Duodenal mucosa (tissue), 2 donors: ENCODE results near the gene ARL5A.

Experiments used
- H3K27ac ChIP-seq: one replicate; pipeline ENCODE4 v1.7.0; 2013; ENCODE audit warnings: low read depth, low read length
- H3K27me3 ChIP-seq, 2 donors: one replicate each; pipeline ENCODE4 v1.7.0; 2013; ENCODE audit warnings: low read length in 2 of 2, control low read depth in 1 of 2; ENCODE audit not compliant: insufficient read depth in 2 of 2, control insufficient read depth in 1 of 2
- H3K36me3 ChIP-seq, 2 donors: one replicate each; pipeline ENCODE4 v1.7.0; 2013; ENCODE audit warnings: low read length in 2 of 2, control low read depth in 1 of 2; ENCODE audit not compliant: insufficient read depth in 2 of 2, control insufficient read depth in 1 of 2
- H3K4me1 ChIP-seq, 2 donors: one replicate each; pipeline ENCODE4 v1.7.0; 2013; ENCODE audit warnings: low read length in 2 of 2, control low read depth in 1 of 2; ENCODE audit not compliant: insufficient read depth in 2 of 2, control insufficient read depth in 1 of 2
- H3K4me3 ChIP-seq, 2 donors: one replicate each; pipeline ENCODE4 v1.7.0; 2013; ENCODE audit warnings: low read length in 2 of 2, low read depth in 1 of 2
- H3K9ac ChIP-seq, 2 donors: one replicate each; pipeline ENCODE4 v1.7.0; 2013; ENCODE audit warnings: low read length in 2 of 2, low read depth in 1 of 2
- H3K9me3 ChIP-seq, 2 donors: one replicate each; pipeline ENCODE4 v1.7.0; 2013; ENCODE audit warnings: low read length in 2 of 2, control low read depth in 1 of 2; ENCODE audit not compliant: control insufficient read depth in 1 of 2

ARL5A gene

GRCh38 chr2:151853070-151853758 is 25.0 kb upstream of the ARL5A start:
- Histone ChIP-seq H3K4me3 (no peak overlapping the region), H3K4me1 (no peaks in the 10 kb centered on the region), H3K27ac (no peak overlapping the region), H3K36me3 (no peaks in the 10 kb centered on the region), H3K9me3 (no peaks in the 10 kb centered on the region), H3K27me3 (no peaks in the 10 kb centered on the region), H3K9ac (no peak overlapping the region)

DNA sequence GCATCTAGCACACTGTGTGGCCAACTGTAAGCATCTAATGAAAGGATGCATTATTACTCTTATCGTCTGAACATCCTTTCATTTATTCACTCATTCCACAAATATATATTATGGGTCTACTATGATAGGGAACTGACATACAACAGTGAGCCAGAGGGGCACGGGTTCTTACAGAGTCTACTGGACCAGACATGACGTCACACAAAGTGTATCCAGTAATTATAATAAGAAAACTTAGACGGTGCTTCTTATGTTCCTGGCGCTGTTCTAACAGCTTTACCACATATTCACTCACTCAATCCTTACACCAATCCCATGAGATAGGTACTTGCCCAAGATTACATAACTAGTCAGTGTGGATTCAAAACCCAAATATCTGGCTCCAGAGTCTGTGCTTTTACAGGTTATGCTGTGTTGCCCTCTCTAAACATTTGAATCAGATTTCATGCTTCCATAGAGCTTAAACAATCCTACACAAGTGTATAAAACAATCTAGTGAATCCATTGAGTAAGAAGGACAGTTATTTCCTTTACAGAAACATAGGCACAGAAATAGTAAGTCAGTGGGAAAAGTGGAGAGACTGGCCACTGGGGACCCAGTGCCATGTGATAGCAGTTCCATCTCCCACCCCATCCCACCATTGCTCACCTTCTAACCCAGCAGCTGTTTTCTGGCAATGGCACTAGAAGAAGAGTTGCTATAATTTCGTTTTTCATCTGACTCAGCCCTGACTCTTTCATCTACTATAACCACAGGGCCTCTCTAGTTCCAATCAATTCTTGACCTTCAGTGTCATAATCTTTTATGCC is 24.2 kb upstream of the ARL5A start:
- no peaks in the 10 kb centered on the region for H3K9me3 ChIP-seq
- H3K4me1 ChIP-seq = no peaks in the 10 kb centered on the region
- no peaks in the 10 kb centered on the region for H3K36me3 ChIP-seq
- no peak overlapping the region for H3K4me3 ChIP-seq
- no peak overlapping the region for H3K27ac ChIP-seq
- no peaks in the 10 kb centered on the region for H3K27me3 ChIP-seq
- H3K9ac ChIP-seq = no peak overlapping the region

GRCh38 chr2:151851761-151852160 is 23.5 kb upstream of the ARL5A start:
- H3K9ac ChIP-seq = no peak overlapping the region
- H3K27ac ChIP-seq = no peak overlapping the region
- no peaks in the 10 kb centered on the region for H3K9me3 ChIP-seq
- no peaks in the 10 kb centered on the region for H3K4me1 ChIP-seq
- H3K4me3 ChIP-seq = no peak overlapping the region
- no peaks in the 10 kb centered on the region for H3K36me3 ChIP-seq
- H3K27me3 ChIP-seq = no peaks in the 10 kb centered on the region

DNA sequence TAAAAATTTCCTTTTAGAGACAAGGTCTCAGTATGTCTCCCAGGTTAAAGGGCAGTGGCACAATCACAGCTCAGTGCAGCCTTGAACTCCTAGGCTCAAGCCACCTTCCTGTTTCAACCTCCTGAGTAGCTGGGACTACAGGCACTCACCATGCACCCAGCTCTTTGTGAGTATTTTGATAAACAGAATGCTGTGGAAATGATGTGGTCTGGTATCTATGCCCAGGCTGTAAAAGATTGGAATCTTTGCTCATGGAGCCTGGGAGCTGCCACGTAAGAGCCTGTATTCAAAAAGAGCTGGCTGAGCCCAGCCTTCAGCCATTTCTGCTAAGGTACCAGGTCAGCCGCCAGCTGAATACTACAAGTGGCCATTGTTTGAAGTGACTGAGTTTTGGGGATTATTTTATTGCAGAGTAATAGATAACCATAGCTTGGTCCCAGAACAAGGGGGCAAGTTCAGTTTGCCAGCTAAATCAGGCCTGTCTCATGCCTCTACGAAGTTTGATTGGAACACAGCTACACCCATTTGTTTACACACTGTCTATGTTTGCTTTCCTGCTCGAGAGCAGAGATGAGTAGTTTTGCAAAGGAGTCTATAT is 21.3 kb upstream of the ARL5A start:
- Histone ChIP-seq H3K9ac (no peak overlapping the region), H3K9me3 (no peaks in the 10 kb centered on the region), H3K4me3 (no peak overlapping the region), H3K27me3 (no peaks in the 10 kb centered on the region), H3K36me3 (no peaks in the 10 kb centered on the region), H3K27ac (no peak overlapping the region), H3K4me1 (no peaks in the 10 kb centered on the region)

DNA sequence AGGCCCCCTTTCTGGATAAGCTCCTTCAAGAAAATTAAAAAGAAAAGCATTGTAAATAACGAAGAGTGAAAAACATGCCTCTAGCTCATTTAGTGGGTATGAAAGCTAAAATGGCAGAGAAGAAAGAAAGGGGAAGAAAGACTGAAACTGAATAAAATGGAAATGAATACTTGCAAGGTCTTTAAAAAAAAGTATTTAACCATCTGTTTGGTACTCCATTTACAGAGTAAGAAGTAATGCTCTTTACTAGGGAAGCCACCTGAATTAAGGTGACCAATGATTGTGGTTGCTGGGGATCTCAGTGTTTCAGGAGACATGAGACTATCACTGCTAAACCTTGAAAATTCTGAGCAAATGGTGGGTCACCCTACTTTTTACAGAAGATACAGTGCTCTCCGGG is 17.7 kb upstream of the ARL5A start:
- Histone ChIP-seq H3K27me3 (no peaks in the 10 kb centered on the region), H3K4me3 (no peak overlapping the region), H3K4me1 (no peaks in the 10 kb centered on the region), H3K36me3 (no peaks in the 10 kb centered on the region), H3K27ac (no peak overlapping the region), H3K9ac (no peak overlapping the region), H3K9me3 (no peaks in the 10 kb centered on the region)

DNA sequence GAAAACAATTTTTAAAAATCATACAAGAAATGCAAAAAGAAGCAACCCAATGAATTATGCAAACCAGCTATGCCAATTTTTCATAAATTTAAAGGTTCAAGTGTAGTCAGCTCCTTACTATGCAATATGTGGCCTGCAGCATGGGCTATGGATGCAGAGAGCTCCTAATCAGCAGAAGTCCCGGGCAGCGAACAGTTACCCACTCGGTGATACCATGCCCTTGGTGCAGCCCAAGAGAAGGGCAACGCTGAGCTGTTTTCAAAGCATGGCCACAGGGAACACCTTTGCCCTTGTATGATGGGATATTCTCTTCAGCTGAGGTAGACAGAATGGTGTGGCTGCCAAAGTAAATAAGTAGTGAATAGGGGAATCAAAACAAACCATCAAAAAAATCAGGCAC is 17.3 kb upstream of the ARL5A start:
- Histone ChIP-seq H3K36me3 (no peaks in the 10 kb centered on the region), H3K4me3 (no peak overlapping the region), H3K4me1 (no peaks in the 10 kb centered on the region), H3K9me3 (no peaks in the 10 kb centered on the region), H3K9ac (no peak overlapping the region), H3K27ac (no peak overlapping the region), H3K27me3 (no peaks in the 10 kb centered on the region)

DNA sequence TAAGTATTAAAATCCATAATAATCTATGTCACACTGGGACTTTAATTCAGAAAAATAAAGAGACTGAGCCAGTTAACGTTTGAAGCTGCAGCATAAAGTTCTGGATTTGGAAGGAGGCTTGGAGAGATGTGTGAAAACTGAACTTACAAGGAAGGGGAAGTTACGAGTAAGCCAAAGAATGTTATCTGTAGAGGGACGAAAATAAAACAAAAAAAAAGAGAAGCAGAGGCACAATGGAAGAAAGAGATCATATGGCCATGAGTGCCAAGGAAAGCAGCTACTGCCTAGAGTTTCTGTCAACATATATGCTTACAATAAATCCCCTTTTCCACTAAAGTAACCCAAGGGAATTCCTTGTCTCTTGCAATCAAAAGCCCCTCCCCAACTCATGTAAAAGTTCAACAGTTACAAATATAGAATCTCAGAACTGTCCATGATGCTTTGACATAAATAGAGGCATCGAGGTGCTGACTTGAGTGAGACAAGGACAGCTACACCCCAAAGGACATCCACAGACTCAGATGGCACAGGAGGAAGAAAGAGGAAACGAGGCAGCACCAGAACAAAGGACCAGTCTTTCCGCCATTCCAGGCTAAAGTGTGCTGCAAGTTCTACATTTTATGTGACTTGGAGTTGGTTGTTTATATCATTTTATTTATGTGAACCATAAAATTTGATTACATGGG is 16.1 kb upstream of the ARL5A start:
- Histone ChIP-seq H3K4me1 (no peaks in the 10 kb centered on the region), H3K27me3 (no peaks in the 10 kb centered on the region), H3K36me3 (no peaks in the 10 kb centered on the region), H3K9ac (no peak overlapping the region), H3K4me3 (no peak overlapping the region), H3K27ac (no peak overlapping the region), H3K9me3 (no peaks in the 10 kb centered on the region)

DNA sequence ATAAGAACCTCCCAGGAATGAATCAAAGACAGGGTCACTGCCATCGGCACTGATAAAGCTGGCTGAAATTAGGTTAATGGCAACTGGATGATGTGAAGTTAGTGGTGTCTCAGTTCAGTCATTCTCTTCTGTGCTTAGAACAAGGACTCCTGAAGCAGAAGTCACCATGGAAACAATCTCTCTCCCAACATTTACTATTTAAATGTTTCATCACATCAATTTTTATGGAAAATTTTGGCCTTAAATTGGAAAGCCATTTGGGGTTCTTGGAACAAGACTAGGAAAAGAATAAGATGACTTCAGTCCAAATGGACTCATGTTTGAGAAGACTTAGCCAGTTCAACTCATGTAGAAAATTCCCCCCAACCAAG is 15.5 kb upstream of the ARL5A start:
- H3K27ac ChIP-seq = no peak overlapping the region
- no peak overlapping the region for H3K4me3 ChIP-seq

DNA sequence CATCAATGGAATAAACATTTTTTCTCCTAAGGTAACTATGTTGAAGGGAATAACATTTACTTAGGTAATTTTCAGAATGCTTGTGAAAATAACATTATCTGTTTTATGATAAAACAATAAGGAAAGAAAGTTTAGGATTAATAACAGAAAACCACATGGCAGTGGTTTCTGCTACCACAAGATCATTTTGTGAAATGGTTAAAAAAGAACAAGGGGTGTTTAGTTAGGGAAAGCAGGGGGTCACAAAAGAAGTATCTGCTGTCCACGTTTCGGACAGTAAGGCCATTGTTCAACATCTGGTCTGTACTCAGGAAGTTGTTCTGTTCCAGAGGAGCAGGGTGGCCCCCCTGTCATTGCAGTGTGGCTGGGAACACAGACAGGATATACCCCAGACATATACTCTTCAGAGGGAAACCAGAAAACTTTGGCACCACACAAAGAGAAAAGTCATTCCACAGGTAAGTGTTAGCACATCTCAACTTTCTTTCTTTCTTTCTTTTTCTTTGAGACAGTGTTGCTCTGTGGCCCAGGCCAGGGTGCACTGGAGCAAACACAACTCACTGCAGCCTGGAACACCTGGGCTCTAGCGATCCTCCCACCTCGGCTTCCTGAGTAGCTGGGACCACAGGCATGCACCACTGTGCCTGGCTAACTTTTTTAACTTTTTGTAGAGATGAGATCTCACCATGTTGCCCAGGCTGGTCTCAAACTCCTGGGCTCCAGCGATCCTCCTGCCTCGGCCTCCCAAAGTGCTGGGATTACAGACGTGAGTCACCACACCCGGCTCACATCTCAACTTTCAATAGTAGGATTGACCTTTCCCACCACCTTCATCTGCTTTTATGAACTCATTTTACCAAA is 14.8 kb upstream of the ARL5A start:
- Histone ChIP-seq H3K9me3 (no peaks in the 10 kb centered on the region), H3K4me1 (no peaks in the 10 kb centered on the region), H3K36me3 (no peaks in the 10 kb centered on the region), H3K9ac (no peak overlapping the region), H3K27ac (no peak overlapping the region), H3K27me3 (no peaks in the 10 kb centered on the region), H3K4me3 (no peak overlapping the region)

More for the DNA sequence above, 15.5 kb upstream of the ARL5A start:
- no peaks in the 10 kb centered on the region for H3K36me3 ChIP-seq
- no peak overlapping the region for H3K9ac ChIP-seq
- no peaks in the 10 kb centered on the region for H3K9me3 ChIP-seq
- no peaks in the 10 kb centered on the region for H3K27me3 ChIP-seq
- no peaks in the 10 kb centered on the region for H3K4me1 ChIP-seq
